ENCODE data around the gene MGAT2. TPM values are rescaled to one million over a fixed set of nuclear protein-coding genes. Genes with fewer than 3 reads are reported as not detected.

MGAT2 gene
- total and polyA plus RNA-seq, 9 of the 15 experiments (the other 6 are each of a cell fraction or from before 2014, with no cell fraction given), result 0.03 to 33.3 (median 24.6) TPM; not detected in 1

DNA sequence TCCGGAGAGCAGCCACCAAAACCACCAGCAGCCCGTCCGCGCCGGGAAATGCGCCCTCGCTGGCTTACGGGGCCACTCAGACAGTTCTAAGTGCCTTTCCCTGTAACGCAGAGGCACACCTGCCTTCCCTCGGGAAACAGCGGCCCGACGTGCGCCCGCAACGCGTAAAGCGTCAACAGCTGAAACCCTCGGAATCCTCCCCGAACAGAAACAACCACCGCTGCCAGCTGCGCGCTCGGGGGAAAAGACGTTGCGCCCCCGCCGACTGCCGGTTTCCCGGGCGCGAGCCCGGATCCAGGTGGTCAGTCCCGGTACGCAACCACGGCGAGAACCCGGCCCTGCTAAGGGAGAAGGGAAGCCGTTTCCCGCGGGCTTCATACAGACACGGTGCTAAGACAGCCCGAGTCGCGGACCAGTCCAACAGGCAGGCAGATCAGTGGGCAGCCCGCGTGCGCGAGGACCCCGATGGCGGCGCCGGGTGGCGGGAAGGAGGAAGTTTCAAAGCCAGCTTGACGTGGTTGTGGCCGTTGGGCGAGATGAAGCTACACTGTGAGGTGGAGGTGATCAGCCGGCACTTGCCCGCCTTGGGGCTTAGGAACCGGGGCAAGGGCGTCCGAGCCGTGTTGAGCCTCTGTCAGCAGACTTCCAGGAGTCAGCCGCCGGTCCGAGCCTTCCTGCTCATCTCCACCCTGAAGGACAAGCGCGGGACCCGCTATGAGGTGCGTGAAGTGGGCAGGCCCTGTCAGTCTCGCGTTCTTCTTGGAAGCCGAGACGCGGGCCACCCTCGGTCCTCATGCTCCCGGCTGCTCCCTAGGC is 21.9 kb upstream of the MGAT2 start, which contains the start of gene LRR1 (continued):
- TF ChIP-seq MYC (IDR thresholded peaks at IDR 0.05; ENCODE audit: low read depth, low read length) (peak; percentile 77), MYC (CRISPR knock-in tag; IDR thresholded peaks at IDR 0.05; ENCODE audit: borderline replicate concordance, low read depth) (no peak), MTA1 (IDR thresholded peaks at IDR 0.05; ENCODE audit: borderline replicate concordance) (0 out of 2 replicates have a peak, but pooled peaks have one; percentile 16), STAT5B (CRISPR knock-in tag; IDR thresholded peaks at IDR 0.05) (no peak), TRIM24 (IDR thresholded peaks at IDR 0.05) (peak in 1 of 2 experiments; percentile 17; a peak in 1 of 4 replicates), MXI1 (IDR thresholded peaks at IDR 0.05; ENCODE audit: low read depth, low read length) (0 out of 2 replicates have a peak, but pooled peaks have one; percentile 3), HDAC3 (IDR thresholded peaks at IDR 0.05; ENCODE audit: borderline replicate concordance, partially characterized antibody) (no peak), NR4A1 (CRISPR knock-in tag; IDR thresholded peaks at IDR 0.05) (no peak), NR4A1 (tag; IDR thresholded peaks at IDR 0.05) (no peak), C11orf30 (IDR thresholded peaks at IDR 0.05; ENCODE audit: low read depth) (peak; percentile 43; the same call in 1 of the 2 replicates), SIN3A (IDR thresholded peaks at IDR 0.05; ENCODE audit: borderline replicate concordance in 2 of 2, control insufficient read depth in 1 of 2, low read depth in 2 of 2, low read length in 2 of 2) (peak; percentile 3 to 31; a peak in 1 of 4 replicates), HLTF (IDR thresholded peaks at IDR 0.05) (no peak), ARID1B (IDR thresholded peaks at IDR 0.05) (peak; percentile 18; the same call in 1 of the 2 replicates), NEUROD1 (IDR thresholded peaks at IDR 0.05; ENCODE audit: borderline replicate concordance, low read depth, low read length, partially characterized antibody) (peak; percentile 25), NCOA2 (IDR thresholded peaks at IDR 0.05; ENCODE audit: partially characterized antibody in 2 of 2) (peak in 1 of 2 experiments; percentile 96), NR3C1 (CRISPR knock-in tag; IDR thresholded peaks at IDR 0.05) (no peak), TOE1 (IDR thresholded peaks at IDR 0.05; ENCODE audit: borderline replicate concordance) (peak; percentile 58; the same call in 1 of the 2 replicates), TOE1 (CRISPR knock-in tag; IDR thresholded peaks at IDR 0.05; ENCODE audit: borderline replicate concordance, low read depth) (no peak), ESRRA (IDR thresholded peaks at IDR 0.05; ENCODE audit: borderline replicate concordance, low read depth) (0 out of 2 replicates have a peak, but pooled peaks have one; percentile 37), CHCHD3 (CRISPR knock-in tag; IDR thresholded peaks at IDR 0.05) (no peak), TAF9B (IDR thresholded peaks at IDR 0.05; ENCODE audit: partially characterized antibody) (peak; percentile 94)
- TF ChIP-seq, protein P1, sequence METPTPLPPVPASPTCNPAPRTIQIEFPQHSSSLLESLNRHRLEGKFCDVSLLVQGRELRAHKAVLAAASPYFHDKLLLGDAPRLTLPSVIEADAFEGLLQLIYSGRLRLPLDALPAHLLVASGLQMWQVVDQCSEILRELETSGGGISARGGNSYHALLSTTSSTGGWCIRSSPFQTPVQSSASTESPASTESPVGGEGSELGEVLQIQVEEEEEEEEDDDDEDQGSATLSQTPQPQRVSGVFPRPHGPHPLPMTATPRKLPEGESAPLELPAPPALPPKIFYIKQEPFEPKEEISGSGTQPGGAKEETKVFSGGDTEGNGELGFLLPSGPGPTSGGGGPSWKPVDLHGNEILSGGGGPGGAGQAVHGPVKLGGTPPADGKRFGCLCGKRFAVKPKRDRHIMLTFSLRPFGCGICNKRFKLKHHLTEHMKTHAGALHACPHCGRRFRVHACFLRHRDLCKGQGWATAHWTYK (CRISPR knock-in tag; IDR thresholded peaks at IDR 0.05), result no peak
- TF ChIP-seq, protein P2, sequence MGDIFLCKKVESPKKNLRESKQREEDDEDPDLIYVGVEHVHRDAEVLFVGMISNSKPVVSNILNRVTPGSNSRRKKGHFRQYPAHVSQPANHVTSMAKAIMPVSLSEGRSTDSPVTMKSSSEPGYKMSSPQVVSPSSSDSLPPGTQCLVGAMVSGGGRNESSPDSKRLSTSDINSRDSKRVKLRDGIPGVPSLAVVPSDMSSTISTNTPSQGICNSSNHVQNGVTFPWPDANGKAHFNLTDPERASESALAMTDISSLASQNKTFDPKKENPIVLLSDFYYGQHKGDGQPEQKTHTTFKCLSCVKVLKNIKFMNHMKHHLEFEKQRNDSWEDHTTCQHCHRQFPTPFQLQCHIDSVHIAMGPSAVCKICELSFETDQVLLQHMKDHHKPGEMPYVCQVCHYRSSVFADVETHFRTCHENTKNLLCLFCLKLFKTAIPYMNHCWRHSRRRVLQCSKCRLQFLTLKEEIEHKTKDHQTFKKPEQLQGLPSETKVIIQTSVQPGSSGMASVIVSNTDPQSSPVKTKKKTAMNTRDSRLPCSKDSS (IDR thresholded peaks at IDR 0.05; ENCODE audit: low read depth, partially characterized antibody), result no peak
- TF ChIP-seq, protein P3, sequence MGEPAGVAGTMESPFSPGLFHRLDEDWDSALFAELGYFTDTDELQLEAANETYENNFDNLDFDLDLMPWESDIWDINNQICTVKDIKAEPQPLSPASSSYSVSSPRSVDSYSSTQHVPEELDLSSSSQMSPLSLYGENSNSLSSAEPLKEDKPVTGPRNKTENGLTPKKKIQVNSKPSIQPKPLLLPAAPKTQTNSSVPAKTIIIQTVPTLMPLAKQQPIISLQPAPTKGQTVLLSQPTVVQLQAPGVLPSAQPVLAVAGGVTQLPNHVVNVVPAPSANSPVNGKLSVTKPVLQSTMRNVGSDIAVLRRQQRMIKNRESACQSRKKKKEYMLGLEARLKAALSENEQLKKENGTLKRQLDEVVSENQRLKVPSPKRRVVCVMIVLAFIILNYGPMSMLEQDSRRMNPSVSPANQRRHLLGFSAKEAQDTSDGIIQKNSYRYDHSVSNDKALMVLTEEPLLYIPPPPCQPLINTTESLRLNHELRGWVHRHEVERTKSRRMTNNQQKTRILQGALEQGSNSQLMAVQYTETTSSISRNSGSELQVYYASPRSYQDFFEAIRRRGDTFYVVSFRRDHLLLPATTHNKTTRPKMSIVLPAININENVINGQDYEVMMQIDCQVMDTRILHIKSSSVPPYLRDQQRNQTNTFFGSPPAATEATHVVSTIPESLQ (CRISPR knock-in tag; IDR thresholded peaks at IDR 0.05), result 0 out of 2 replicates have a peak, but pooled peaks have one; percentile 17

Data from K562 (cell line).